KBM-7 (cell line): Measurements from ENCODE around the gene MYH7.
"Not testable (repeated sequence)": the region's sequence is repeated elsewhere in the genome, so short reads cannot be mapped to it uniquely, and the experiment has no call there.

Source experiments
- DNase-seq: peaks from one replicate; pipeline ENCODE4 v3.0.0-alpha.2; 2015
- in situ Hi-C: fragments of 300-500 bp; cut with MboI; formaldehyde crosslinking; loops from 2 replicates; pipeline ENCODE4 v1.14.3; 2020; ENCODE audit warnings: low sequenced_read_pairs, low pct_unique_long_range_greater_than_20kb, mixed read lengths

Gene MYH7

DNA sequence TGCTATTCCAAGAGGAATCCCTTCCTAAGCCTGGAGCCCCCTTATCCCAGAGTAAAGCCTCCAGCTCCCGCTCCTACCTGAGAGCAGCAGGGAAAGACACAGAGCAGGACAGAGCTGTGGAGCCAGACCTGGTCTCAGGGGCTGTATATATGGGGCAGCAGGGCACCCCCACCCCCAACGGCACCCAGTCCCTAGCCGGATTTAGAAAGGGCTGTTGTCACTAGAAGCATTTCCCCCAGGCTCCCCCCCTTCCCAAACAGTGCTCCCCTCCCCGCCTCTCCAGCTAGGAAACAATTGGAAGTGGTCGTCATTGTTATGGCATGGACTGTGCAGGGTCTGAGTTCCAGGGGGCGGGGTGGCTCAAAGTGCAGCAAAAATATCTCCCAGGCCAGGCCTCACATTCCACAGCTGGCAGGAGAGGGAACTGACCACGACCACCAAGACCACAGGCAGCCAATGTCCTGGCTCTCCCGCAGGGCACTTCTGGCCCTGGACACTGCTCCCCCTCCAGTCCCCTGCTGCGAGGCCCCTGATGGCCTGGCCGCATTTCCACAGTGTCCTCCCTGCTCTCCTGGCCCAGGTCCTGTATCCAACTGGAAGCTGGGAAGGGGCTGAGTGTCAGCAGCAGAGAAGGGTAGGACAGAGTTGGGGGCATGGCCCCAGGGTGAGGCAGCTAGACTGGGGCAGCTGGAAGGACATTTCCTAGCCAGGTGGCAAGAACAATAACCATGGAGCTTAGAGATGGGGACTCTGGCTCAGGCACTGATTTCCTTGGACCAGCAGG lies at the start of gene MYH7:
TSS of gene MYH7 (minus strand) at position 118 of the 784 bp plus-strand sequence. CDS start 1,928 bp downstream, outside the sequence.
- DNase-seq: no peak
- in situ Hi-C loops: no loop called here

DNA sequence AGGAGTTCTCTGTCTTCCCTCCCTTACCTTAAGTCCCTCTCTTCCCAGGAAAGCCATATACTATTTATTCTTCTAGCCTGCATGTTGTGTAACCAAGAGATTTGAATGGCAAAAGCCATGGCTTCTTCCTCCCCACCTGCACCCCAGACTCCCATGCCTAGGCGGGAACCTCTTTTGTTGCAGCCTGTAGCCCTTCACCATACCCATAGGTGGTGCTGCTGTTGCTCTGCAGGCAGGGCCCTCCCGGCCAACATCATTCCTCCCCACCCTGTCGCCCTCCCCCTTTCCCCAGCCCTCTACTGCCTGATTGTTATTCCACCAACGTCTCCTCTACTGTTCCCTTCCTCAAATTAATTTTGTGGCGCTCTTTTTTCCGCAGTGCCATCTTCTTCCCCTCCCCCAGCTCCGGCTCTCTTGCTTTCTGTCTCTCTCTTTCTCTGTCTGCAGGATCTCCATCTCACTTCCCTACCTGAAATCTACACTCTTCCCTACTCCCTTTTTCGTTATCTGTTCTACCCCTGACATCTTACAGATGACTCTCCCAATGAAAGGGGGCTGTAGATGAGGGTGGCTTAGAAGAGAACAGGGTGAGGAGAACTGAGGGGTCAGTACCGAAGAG lies 47.9 kb upstream of the MYH7 start:
- DNase-seq: peak; percentile 42
- in situ Hi-C loops: no loop called here

DNA sequence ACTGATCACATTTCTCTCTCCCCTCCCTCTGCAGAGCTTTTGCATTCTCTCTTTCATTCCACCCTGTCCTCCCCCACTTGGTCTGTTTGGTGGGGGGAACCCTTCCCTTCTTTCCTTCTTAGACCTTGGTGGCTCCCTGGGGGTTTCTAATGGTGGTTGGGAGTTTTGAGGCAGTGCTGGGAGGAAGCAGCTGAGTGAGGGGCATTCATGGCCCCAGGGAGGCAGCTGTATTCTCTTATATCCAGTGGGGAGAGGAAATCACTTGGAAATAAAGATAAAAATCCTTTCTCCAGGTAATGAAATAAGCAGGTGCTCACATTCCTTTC lies 47.3 kb upstream of the MYH7 start:
- no peak for DNase-seq
- in situ Hi-C loops: no loop called here

DNA sequence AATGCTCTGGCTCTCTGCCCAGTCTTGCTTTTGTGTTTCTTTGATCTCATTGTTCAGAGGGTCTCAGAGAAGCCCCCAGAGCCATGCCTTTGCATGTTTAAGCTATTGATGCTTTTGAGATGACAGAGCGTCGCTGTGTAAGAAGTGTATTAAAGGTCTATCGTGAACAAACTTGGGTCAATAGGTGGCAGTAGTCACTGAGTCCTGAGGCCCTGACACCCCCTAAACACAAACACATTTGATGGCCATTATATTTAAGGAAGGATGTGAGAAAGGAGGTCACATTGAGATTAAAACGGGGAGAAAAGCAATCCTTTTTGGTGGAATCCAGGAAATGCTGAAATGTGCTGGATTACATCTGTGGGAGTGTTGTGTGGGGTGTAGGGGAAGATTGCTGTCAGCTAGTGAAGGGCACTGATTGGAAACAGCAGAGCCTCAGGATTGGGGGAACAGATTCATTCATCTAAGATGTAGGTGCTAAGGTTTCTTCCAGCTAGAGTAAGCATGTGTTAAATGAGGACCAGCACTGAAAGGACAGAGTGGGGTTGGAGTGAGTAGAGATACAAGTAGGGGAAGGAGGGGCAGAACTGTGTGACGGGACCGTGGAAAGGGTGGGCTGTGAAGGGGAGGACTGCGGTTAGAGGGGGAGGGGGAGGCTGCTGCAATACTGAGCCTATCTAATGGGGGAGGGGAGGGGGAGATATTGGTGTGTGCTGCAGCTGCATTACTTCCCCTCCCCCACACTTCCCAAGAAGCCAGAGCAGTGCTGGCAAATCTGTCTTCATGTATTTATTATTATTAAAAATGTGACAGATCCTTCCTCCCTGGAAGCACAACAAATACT lies 46.7 kb upstream of the MYH7 start:
- DNase-seq: no peak
- in situ Hi-C loops: no loop called here

DNA sequence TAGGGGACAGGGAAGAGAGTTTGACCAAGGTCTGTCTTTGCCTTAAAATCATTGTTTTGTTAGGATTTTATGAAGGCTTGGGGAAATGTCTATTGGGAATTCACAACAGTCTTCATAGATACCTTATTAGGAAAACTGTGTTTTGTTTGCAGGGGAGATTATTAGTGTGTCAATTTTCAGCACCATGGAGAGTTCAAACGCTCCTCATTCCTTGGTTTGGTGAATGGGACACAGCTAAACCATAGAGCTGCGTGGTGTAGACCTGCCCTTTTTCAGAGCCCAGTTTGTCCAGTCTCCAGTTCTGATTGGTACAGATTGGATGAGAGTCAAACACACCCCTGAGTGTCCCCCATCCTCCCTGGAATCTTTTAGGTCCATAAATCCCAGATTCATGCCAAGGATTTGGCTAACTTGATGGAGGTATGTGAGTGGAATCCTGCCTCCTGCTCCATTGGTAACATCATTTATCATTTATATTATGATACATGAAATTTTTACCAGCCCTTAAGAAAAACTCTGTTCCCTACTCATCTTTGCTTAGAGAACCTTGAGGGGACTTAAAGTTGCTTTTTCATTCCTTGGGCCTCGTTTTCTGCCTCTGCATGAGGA lies 46.0 kb upstream of the MYH7 start:
- peak; percentile 16 for DNase-seq

GRCh38 chr14:23478109-23478759 lies 42.8 kb upstream of the MYH7 start:
- in situ Hi-C loops: loop anchor here (10.0 kb wide), 1 partner anchor 87 kb away; the partner anchor contains the start of gene AP1G2
- peak; percentile 71 for DNase-seq

More for the DNA sequence above, 46.0 kb upstream of the MYH7 start:
- in situ Hi-C loops: no loop called here

GRCh38 chr14:23470947-23471346 lies 35.5 kb upstream of the MYH7 start:
- in situ Hi-C loops: loop anchor here (10.0 kb wide), 1 partner anchor 94 kb away; the partner anchor contains the start of gene AP1G2
- no peak for DNase-seq

DNA sequence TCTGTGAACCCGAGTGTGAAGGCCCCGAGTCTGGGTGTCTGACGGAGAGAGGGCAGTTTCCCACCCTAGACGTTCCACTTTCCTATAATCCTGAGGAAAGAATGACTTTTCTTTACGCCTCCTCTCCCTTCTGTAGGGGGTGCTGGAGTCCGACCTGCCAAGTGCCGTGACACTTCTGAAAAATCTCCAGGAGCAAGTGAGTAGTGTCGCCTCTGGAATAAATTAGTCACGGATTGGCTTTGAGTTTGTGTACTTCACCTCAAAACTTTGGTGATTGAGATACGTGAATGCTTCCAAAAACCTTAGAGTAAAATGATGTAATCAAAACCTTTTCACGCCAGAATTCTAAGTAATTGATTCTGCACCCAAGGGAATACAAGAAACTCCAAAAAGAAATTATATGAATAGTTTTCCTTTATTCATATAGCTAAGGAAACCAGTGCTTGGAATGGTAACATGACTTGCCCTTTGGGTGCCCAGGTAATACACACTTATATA lies 34.5 kb upstream of the MYH7 start:
- in situ Hi-C loops: loop anchor here (10.0 kb wide), 1 partner anchor 95 kb away; the partner anchor contains the start of gene AP1G2
- no peak for DNase-seq

DNA sequence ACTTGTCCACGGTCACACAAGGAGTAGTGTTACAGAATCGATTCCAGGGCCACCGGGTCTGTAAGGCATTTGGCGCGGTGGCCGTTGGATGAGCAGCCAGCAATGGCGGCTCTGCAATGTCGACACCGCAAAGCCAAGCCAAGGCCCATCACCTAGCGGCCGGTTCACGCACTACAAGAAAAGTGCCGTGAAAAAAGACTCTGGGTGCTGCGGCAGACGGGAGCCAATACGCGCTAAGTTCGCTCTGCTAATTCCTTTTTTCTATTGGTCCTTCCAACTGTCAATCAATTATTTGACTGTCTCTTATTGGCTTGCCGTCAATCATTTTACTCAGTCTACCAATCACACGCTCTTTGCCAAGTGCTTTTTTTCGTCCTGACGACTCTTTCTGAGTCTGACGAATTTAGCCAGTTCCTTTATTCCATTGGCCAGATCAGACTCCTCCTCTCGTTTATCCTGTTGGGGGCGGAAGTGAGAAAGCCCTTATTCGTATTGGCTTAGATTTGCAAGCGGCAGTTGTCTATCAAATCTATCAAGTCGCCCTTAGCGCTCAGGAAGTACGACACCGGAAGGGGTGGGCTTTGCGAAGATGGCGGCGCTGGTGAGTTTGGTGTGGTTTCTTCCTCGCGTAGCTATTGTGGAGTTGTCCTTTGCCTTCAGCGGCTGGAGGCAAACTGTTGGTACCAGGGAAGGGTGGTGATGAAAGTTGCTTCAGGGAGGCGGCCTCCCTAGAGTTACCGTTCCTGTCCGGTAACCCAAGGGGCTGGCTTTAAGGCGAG lies 33.9 kb upstream of the MYH7 start, which contains the start of gene NGDN:
TSS of gene NGDN (plus strand) at position 577 of the 779 bp plus-strand sequence. CDS start at position 590, 13 bp downstream.
- in situ Hi-C loops: no loop called here
- peak; percentile 99 for DNase-seq

DNA sequence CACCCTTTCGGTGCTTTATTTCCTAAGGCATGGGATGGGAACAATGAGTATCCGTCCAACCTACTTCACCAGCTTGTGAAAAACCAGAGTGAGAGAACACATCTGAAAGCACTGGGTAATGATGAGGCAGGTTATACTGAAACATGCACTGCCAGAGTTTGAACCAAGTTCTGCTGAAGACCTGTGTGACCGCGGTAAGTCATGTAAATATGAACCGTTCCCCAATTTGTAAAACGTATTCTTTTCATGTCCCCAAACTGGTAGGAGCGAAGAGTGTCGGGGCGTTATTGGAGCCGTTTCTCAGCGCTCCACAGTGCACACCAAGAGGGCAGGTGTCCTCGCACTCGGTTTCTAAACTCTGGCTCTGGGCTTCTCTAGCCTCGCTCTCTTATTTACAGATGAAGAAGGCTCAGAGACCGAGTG lies 33.3 kb upstream of the MYH7 start:
- in situ Hi-C loops: no loop called here
- no peak for DNase-seq

GRCh38 chr14:23465261-23465660 lies 29.8 kb upstream of the MYH7 start:
- DNase-seq: no peak
- in situ Hi-C loops: no loop called here

DNA sequence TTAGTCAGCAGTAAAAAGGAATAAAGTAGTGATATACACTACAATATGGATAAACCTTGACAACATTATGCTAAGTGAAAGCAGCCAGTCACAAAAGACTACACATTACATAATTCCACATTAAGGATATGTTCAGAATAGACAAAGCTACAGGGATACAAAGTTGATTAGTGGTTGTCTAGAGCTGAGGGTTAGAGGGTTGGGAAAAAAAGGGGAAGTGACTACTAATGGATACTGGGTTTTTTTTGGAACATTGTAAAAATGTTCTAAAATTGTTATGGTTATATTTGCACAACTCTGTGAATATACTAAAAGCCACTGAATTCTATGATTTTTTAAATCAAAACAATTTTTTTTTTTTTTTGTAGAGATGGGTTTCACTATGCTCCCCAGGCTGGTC lies 29.2 kb upstream of the MYH7 start:
- in situ Hi-C loops: no loop called here
- DNase-seq: peak; percentile 12

- in situ Hi-C loops: no loop called here
- DNase-seq: no peak
Observed at GRCh38 chr14:23460960-23461359, 25.5 kb upstream of the MYH7 start.

GRCh38 chr14:23457587-23458445 lies 22.4 kb upstream of the MYH7 start:
- in situ Hi-C loops: no loop called here

DNA sequence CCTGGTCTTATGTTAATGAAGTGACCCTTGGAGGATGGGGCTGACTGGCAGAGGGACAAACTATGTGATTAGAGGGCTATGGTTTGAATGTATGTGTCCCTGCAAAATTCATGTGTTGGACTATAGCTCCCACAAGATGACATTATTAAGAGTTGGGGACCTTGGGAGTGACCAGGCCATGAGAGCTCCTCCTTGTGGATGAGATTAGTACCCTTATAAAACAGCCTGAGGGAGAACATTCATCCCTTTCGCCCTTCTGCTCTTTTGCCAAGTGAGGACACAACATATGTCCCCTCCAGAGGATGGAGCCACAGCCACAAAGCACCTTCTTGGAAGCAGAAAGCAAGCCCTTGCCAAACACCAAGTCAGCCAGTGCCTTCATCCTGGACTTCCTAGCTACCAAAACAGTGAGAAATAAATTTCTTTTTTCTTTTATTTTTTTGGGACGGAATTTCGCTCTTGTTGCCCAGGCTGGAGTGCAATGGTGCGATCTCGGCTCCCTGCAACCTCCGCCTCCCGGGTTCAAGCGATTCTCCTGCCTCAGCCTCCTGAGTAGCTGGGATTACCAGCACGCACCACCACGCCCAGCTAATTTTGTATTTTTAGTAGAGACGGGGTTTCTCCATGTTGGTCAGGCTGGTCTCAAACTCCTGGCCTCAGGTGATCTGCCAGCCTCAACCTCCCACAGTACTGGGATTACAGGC lies 21.6 kb upstream of the MYH7 start:
- DNase-seq, in situ Hi-C loops: not testable (repeated sequence)

More at GRCh38 chr14:23457587-23458445, 22.4 kb upstream of the MYH7 start:
- no peak for DNase-seq

- in situ Hi-C loops: no loop called here
- peak; percentile 37 for DNase-seq
Observed at GRCh38 chr14:23454445-23454856, 19.0 kb upstream of the MYH7 start.
